Ovary (tissue), 3 donors: ENCODE results near the gene CDK6.

Source experiments
- EP300 ChIP-seq: sonication (generic); formaldehyde crosslinking; IDR thresholded peaks from one replicate; pipeline ENCODE4 v1.6.1; 2017; ENCODE audit warnings: antibody characterized with exemption
- TF ChIP-seq, protein P1 (sequence below), 3 donors: fragments of 450-650 bp in 2 of 3; fragments of 200-600 bp in 1 of 3; IDR thresholded peaks; one replicate each; pipeline versions ENCODE4 v1.5.1 to v1.8.0; 2016 to 2022; ENCODE audit warnings: antibody characterized with exemption in 3 of 3, mild to moderate bottlenecking in 1 of 3
- donor health status: DM: no; HTN: no; CAD: no.

GRCh38 chr7:92748495-92748894 lies 87.9 kb downstream of the CDK6 start:
- TF ChIP-seq, protein P1, sequence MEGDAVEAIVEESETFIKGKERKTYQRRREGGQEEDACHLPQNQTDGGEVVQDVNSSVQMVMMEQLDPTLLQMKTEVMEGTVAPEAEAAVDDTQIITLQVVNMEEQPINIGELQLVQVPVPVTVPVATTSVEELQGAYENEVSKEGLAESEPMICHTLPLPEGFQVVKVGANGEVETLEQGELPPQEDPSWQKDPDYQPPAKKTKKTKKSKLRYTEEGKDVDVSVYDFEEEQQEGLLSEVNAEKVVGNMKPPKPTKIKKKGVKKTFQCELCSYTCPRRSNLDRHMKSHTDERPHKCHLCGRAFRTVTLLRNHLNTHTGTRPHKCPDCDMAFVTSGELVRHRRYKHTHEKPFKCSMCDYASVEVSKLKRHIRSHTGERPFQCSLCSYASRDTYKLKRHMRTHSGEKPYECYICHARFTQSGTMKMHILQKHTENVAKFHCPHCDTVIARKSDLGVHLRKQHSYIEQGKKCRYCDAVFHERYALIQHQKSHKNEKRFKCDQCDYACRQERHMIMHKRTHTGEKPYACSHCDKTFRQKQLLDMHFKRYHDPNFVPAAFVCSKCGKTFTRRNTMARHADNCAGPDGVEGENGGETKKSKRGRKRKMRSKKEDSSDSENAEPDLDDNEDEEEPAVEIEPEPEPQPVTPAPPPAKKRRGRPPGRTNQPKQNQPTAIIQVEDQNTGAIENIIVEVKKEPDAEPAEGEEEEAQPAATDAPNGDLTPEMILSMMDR (IDR thresholded peaks at IDR 0.05), result no peak
- TF ChIP-seq EP300, result no peak
